GM13977 (cell line): ENCODE results near the gene PAK5.

Experiments
- DNase-seq: peaks from one replicate; pipeline ENCODE4 v3.0.0; 2012; ENCODE audit warnings: low spot score
- CTCF ChIP-seq: IDR thresholded peaks from 2 replicates; pipeline ENCODE4 v1.5.1; 2012; ENCODE audit warnings: mild to moderate bottlenecking, control low read depth; ENCODE audit not compliant: insufficient read depth; ENCODE audit errors: extremely low read depth, missing control alignments
- in situ Hi-C: fragments of 300-500 bp; cut with MboI; formaldehyde crosslinking; loops from one replicate; pipeline ENCODE4 v1.12.0; 2022; ENCODE audit warnings: low sequenced_read_pairs, low pct_unique_long_range_greater_than_20kb, mixed read lengths, inconsistent platforms; ENCODE audit not compliant: unreplicated experiment

PAK5 gene

GRCh38 chr20:9742821-9743220 lies 96.1 kb downstream of the PAK5 start:
- no peak for DNase-seq
- in situ Hi-C loops, result no loop called here
- no peak for TF ChIP-seq CTCF

GRCh38 chr20:9741996-9742395 lies 96.9 kb downstream of the PAK5 start:
- in situ Hi-C loops, result no loop called here
- no peak for TF ChIP-seq CTCF

GRCh38 chr20:9740486-9740885 lies 98.4 kb downstream of the PAK5 start:
- in situ Hi-C loops, result no loop called here
- no peak for DNase-seq
- no peak for TF ChIP-seq CTCF

More at GRCh38 chr20:9741996-9742395, 96.9 kb downstream of the PAK5 start:
- no peak for DNase-seq

- in situ Hi-C loops, result no loop called here
- no peak for TF ChIP-seq CTCF
- DNase-seq, result no peak
Measured at GRCh38 chr20:9739991-9740390, 98.9 kb downstream of the PAK5 start.

- TF ChIP-seq CTCF, result no peak
- no peak for DNase-seq
- in situ Hi-C loops, result no loop called here
Measured at GRCh38 chr20:9736373-9736772, 102.5 kb downstream of the PAK5 start.

GRCh38 chr20:9723501-9724202 lies 115.2 kb downstream of the PAK5 start:
- in situ Hi-C loops, result no loop called here
- no peak for TF ChIP-seq CTCF
- no peak for DNase-seq

- DNase-seq, result no peak
- TF ChIP-seq CTCF, result no peak
- in situ Hi-C loops, result no loop called here
Measured at GRCh38 chr20:9711872-9712271, 127.0 kb downstream of the PAK5 start.
